Liver (tissue), 9 donors: Measurements from ENCODE around the gene CACNA1B. TPM values are rescaled to one million over a fixed set of nuclear protein-coding genes. Genes with fewer than 3 reads are reported as not detected.

ENCODE experiments used
- DNase-seq: peaks from one replicate; pipeline ENCODE4 v3.0.0-alpha.2; 2017; ENCODE audit warnings: low spot score
- H3K27ac ChIP-seq, 2 donors: one replicate each; pipeline ENCODE4 v1.7.0; 2013; ENCODE audit warnings: inconsistent platforms in 2 of 2, low read length in 2 of 2, control low read depth in 1 of 2, low read depth in 1 of 2, mild to moderate bottlenecking in 1 of 2
- H3K27me3 ChIP-seq, 4 donors: one replicate each; pipeline versions ENCODE4 v1.6.1 to v1.7.0; 2013; ENCODE audit warnings: low read length in 3 of 4, inconsistent platforms in 1 of 4, mild to moderate bottlenecking in 1 of 4, moderate library complexity in 1 of 4; ENCODE audit not compliant: control insufficient read depth in 4 of 4, insufficient read depth in 4 of 4
- H3K36me3 ChIP-seq, 4 donors: one replicate each; pipeline versions ENCODE4 v1.6.1 to v1.7.0; 2013; ENCODE audit warnings: low read length in 3 of 4, mild to moderate bottlenecking in 3 of 4, low read depth in 1 of 4, moderate library complexity in 1 of 4; ENCODE audit not compliant: control insufficient read depth in 4 of 4, insufficient read depth in 3 of 4
- H3K4me1 ChIP-seq, 4 donors: one replicate each; pipeline versions ENCODE4 v1.6.1 to v1.7.0; 2013; ENCODE audit warnings: low read length in 3 of 4, mild to moderate bottlenecking in 3 of 4, moderate library complexity in 1 of 4; ENCODE audit not compliant: control insufficient read depth in 4 of 4, insufficient read depth in 4 of 4
- H3K4me3 ChIP-seq, 3 donors: one replicate each; pipeline versions ENCODE4 v1.6.1 to v1.7.0; 2013; ENCODE audit warnings: low read length in 3 of 3, control low read depth in 1 of 3, low read depth in 1 of 3, mild to moderate bottlenecking in 1 of 3
- H3K9ac ChIP-seq, 2 donors: one replicate each; pipeline ENCODE4 v1.7.0; 2013; ENCODE audit warnings: low read length in 2 of 2, mild to moderate bottlenecking in 2 of 2, moderate library complexity in 2 of 2, control low read depth in 1 of 2, low read depth in 1 of 2
- H3K9me3 ChIP-seq, 4 donors: one replicate each; pipeline versions ENCODE4 v1.6.1 to v1.7.0; 2013; ENCODE audit warnings: low read length in 3 of 4; ENCODE audit not compliant: control insufficient read depth in 4 of 4
- EGR1 ChIP-seq, 2 donors: IDR thresholded peaks; 2 replicates each; pipeline ENCODE4 v1.6.1; 2016 to 2018; ENCODE audit warnings: antibody characterized with exemption in 2 of 2, low read depth in 2 of 2
- FOXA1 ChIP-seq: IDR thresholded peaks from 2 replicates; pipeline ENCODE4 v1.6.1; 2016; ENCODE audit warnings: antibody characterized with exemption
- FOXA2 ChIP-seq: IDR thresholded peaks from 2 replicates; pipeline ENCODE4 v1.6.1; 2016; ENCODE audit warnings: antibody characterized with exemption
- GABPA ChIP-seq, 2 donors: IDR thresholded peaks in 1 of 2; conservative IDR thresholded peaks in 1 of 2; 2 replicates each; pipeline ENCODE4 v1.6.1; 2016; ENCODE audit warnings: antibody characterized with exemption in 2 of 2, mild to moderate bottlenecking in 1 of 2, moderate library complexity in 1 of 2
- HNF4A ChIP-seq, 2 donors: conservative IDR thresholded peaks; 2 replicates each; pipeline ENCODE4 v1.6.1; 2016; ENCODE audit warnings: antibody characterized with exemption in 2 of 2, mild to moderate bottlenecking in 2 of 2
- JUND ChIP-seq, 2 donors: IDR thresholded peaks; 2 replicates each; pipeline ENCODE4 v1.6.1; 2016; ENCODE audit warnings: antibody characterized with exemption in 2 of 2
- NR2F2 ChIP-seq: IDR thresholded peaks from 2 replicates; pipeline ENCODE4 v1.6.1; 2016; ENCODE audit warnings: antibody characterized with exemption
- RXRA ChIP-seq, 2 donors: IDR thresholded peaks; 2 replicates each; pipeline ENCODE4 v1.6.1; 2017 to 2018; ENCODE audit warnings: antibody characterized with exemption in 2 of 2, mild to moderate bottlenecking in 1 of 2
- SP1 ChIP-seq: IDR thresholded peaks from 2 replicates; pipeline ENCODE4 v1.6.1; 2018; ENCODE audit warnings: antibody characterized with exemption, mild to moderate bottlenecking
- TAF1 ChIP-seq: conservative IDR thresholded peaks from 2 replicates; pipeline ENCODE4 v1.6.1; 2016; ENCODE audit warnings: antibody characterized with exemption, mild to moderate bottlenecking
- YY1 ChIP-seq: IDR thresholded peaks from 2 replicates; pipeline ENCODE4 v1.6.1; 2016; ENCODE audit warnings: antibody characterized with exemption, mild to moderate bottlenecking
- WGBS: extraction: QIAGEN DNeasy Blood & Tissue Kit; methylation state at CpG from one replicate; pipeline ENCODE4 v1.1.7; 2013; 5-methylcytosine and 5-hydroxymethylcytosine counted together
- polyA plus RNA-seq, 2 donors: library from polyadenylated mRNA; stranded (reverse) in 1 of 2; unstranded in 1 of 2; fragments of 200-250 nt in 1 of 2; fragments of >200 nt in 1 of 2; fragmentation: Nextera tagmentation in 1 of 2; extraction: Ambion mirVana in 1 of 2; gene quantifications; one replicate each; pipeline versions ENCODE4 v1.2.1 to v1.2.3, GENCODE V29; 2013 to 2015
- total RNA-seq, 2 donors: library from RNA; depleted of rRNA; stranded (reverse); fragments of >200 nt; gene quantifications; one replicate each; pipeline ENCODE4 v1.2.3, GENCODE V29; 2014
- TF ChIP-seq, protein P1 (sequence below): IDR thresholded peaks from 2 replicates; pipeline ENCODE4 v1.6.1; 2016; ENCODE audit warnings: antibody characterized with exemption, mild to moderate bottlenecking
- TF ChIP-seq, protein P2 (sequence below): IDR thresholded peaks from 2 replicates; pipeline ENCODE4 v1.6.1; 2016; ENCODE audit warnings: antibody characterized with exemption
- TF ChIP-seq, protein P3 (sequence below): IDR thresholded peaks from 2 replicates; pipeline ENCODE4 v1.6.1; 2016; ENCODE audit warnings: antibody characterized with exemption
- donor health status: healthy.
- donor health status: healthy.
- donor health status: healthy.
- donor health status: healthy.
- donor health status: healthy.

CACNA1B gene
- total and polyA plus RNA-seq, 4 donors, result under 0.01 to 0.05 TPM; not detected in 2

DNA sequence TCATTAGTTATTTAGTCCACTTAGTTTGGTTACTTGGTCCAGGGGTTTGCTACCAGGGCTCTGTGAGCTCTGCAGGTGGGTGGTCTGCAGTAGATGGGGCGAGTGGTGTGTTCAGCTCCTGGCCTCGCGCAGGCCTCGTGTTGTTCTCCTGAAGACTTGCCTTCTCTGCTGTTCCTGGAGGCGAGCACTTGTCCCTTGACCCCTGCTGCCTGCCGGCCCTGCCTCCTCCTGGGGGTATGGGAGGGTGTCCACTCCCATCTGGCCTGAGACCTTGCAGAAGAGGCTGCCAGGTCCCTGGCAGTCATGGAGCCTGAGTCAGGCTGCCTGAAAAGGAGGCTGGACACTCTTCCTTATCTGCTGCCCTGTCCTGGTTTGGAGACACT lies 137.0 kb downstream of the CACNA1B start (continued):
- no peak for TF ChIP-seq FOXA1
- TF ChIP-seq RXRA (IDR thresholded peaks at IDR 0.05), result no peak

DNA sequence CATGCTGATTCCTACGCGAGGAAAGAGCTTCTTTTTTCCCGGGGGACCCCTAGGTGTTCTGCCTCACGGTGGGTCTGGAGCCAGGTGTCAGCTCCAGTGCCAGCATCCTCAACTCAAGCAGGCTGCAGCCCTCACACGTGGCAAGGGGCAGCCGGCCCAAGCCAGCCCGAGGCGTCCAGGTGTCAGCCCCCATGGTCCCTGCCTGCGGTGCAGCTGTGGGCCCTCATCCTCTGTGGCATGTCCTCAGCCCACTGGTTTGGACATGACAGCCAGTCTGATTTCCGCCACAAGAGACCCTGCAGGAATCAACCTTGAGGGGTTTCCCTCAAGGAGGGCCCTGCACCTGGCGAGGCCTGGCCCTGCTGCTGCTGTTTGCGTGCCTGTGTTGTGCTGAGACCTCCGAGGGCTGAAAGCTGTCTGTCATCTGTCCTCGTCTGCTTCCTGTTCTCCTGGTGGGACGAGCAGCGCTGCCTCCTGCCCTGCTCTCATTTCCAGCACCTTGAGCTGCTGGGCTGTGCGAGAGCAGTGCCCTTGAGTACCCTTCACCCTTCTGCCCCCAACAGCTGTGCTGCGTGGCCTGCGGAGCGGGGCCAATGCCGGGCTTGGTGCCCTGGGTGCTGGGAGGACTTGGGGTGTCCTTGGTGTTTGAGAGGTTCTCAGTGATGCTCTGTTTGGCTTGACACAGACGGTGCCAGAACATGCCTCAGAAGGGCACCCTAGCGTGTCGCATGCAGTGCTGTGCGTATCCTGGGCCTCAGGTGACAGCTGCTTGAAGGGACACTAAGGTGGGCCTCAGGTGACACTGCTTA lies 137.6 kb downstream of the CACNA1B start:
- H3K9me3 ChIP-seq, result no peaks in the 10 kb centered on the region
- WGBS, result 88% methylated on average over 25 of the region's 25 CpGs
- no peak for DNase-seq
- TF ChIP-seq FOXA2, result no peak
- no peak for TF ChIP-seq JUND (IDR thresholded peaks at IDR 0.05)
- TF ChIP-seq HNF4A (conservative IDR thresholded peaks at IDR 0.05), result no peak
- TF ChIP-seq, protein P1, sequence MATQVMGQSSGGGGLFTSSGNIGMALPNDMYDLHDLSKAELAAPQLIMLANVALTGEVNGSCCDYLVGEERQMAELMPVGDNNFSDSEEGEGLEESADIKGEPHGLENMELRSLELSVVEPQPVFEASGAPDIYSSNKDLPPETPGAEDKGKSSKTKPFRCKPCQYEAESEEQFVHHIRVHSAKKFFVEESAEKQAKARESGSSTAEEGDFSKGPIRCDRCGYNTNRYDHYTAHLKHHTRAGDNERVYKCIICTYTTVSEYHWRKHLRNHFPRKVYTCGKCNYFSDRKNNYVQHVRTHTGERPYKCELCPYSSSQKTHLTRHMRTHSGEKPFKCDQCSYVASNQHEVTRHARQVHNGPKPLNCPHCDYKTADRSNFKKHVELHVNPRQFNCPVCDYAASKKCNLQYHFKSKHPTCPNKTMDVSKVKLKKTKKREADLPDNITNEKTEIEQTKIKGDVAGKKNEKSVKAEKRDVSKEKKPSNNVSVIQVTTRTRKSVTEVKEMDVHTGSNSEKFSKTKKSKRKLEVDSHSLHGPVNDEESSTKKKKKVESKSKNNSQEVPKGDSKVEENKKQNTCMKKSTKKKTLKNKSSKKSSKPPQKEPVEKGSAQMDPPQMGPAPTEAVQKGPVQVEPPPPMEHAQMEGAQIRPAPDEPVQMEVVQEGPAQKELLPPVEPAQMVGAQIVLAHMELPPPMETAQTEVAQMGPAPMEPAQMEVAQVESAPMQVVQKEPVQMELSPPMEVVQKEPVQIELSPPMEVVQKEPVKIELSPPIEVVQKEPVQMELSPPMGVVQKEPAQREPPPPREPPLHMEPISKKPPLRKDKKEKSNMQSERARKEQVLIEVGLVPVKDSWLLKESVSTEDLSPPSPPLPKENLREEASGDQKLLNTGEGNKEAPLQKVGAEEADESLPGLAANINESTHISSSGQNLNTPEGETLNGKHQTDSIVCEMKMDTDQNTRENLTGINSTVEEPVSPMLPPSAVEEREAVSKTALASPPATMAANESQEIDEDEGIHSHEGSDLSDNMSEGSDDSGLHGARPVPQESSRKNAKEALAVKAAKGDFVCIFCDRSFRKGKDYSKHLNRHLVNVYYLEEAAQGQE, result no peak
- no peak for TF ChIP-seq EGR1 (IDR thresholded peaks at IDR 0.05; ENCODE audit: low read depth in 2 of 2)
- no peak for TF ChIP-seq NR2F2
- TF ChIP-seq FOXA1, result no peak
- TF ChIP-seq RXRA (IDR thresholded peaks at IDR 0.05), result no peak
- no peak for TF ChIP-seq SP1
- TF ChIP-seq, protein P2, sequence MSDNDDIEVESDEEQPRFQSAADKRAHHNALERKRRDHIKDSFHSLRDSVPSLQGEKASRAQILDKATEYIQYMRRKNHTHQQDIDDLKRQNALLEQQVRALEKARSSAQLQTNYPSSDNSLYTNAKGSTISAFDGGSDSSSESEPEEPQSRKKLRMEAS, result no peak
- no peak for TF ChIP-seq TAF1
- no peak for TF ChIP-seq YY1
- TF ChIP-seq, protein P3, sequence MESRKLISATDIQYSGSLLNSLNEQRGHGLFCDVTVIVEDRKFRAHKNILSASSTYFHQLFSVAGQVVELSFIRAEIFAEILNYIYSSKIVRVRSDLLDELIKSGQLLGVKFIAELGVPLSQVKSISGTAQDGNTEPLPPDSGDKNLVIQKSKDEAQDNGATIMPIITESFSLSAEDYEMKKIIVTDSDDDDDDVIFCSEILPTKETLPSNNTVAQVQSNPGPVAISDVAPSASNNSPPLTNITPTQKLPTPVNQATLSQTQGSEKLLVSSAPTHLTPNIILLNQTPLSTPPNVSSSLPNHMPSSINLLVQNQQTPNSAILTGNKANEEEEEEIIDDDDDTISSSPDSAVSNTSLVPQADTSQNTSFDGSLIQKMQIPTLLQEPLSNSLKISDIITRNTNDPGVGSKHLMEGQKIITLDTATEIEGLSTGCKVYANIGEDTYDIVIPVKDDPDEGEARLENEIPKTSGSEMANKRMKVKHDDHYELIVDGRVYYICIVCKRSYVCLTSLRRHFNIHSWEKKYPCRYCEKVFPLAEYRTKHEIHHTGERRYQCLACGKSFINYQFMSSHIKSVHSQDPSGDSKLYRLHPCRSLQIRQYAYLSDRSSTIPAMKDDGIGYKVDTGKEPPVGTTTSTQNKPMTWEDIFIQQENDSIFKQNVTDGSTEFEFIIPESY, result no peak
- no peaks in the 10 kb centered on the region for H3K27me3 ChIP-seq
- no peak overlapping the region for H3K9ac ChIP-seq
- no peaks in the 10 kb centered on the region for H3K36me3 ChIP-seq
- no peak overlapping the region for H3K4me3 ChIP-seq
- H3K27ac ChIP-seq, result no peak overlapping the region
- no peaks in the 10 kb centered on the region for H3K4me1 ChIP-seq

DNA sequence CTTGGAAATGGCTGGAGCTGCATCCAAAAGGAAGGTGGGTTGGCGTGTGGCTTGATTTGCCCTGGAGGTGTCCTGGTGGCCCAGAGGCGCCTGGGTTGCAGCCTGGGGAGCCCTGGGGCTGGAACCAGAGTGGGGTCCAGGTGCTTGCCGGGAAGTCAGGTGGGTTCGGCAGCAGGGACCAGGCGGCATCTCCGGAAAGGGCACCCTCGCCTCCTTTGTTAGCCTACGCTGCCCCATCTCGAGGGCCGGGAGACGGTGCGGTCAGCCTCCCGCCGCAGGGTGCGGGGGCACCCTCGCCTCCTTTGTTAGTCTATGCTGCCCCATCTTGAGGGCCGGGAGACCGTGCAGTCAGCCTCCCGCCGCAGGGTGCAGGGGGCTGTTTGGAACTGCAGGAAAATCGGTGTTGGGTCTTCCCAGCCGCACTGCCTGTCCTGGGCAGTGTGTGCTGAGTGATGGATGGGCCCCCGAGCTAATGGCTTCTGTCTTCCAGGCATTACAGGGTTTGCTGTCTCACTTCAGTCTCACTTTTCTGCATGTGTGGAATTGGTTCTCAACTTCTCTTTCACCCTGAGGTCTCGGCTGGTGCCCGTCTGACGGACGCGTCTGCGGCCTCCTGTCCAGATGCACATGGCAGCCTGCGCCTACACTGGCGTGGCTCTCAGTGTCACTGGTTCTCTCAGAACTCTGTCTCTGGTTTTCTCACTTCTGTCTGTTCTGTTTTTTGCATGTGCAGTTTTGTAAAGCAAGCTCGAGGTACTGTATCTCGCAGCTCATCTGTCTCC lies 139.0 kb downstream of the CACNA1B start:
- no peaks in the 10 kb centered on the region for H3K36me3 ChIP-seq
- no peaks in the 10 kb centered on the region for H3K27me3 ChIP-seq
- H3K4me3 ChIP-seq, result no peak overlapping the region
- TF ChIP-seq FOXA1 (no peak), RXRA (IDR thresholded peaks at IDR 0.05) (no peak), HNF4A (conservative IDR thresholded peaks at IDR 0.05) (no peak), GABPA (IDR thresholded peaks at IDR 0.05 in 1 of 2, conservative IDR thresholded peaks at IDR 0.05 in 1 of 2) (no peak)
- TF ChIP-seq, protein P2, result no peak
- TF ChIP-seq, protein P1, result no peak
- DNase-seq, result no peak
- WGBS, result 95% methylated on average over 33 of the region's 33 CpGs
- H3K9me3 ChIP-seq, result no peaks in the 10 kb centered on the region
- H3K9ac ChIP-seq, result no peak overlapping the region
- no peak overlapping the region for H3K27ac ChIP-seq
- H3K4me1 ChIP-seq, result no peaks in the 10 kb centered on the region
